Smooth muscle cell (in vitro differentiated cells): Measurements from ENCODE around the gene HEXD. TPM values are rescaled to one million over a fixed set of nuclear protein-coding genes. Genes with fewer than 3 reads are reported as not detected.

Source experiments
- DNase-seq: peaks from one replicate; lab custom pipeline; 2025; ENCODE audit not compliant: unreplicated experiment; lab: John Stamatoyannopoulos, UW
- H2AFZ ChIP-seq: fragments of 200-600 bp; sonication (generic); 2 replicates; pipeline ENCODE4 v1.6.0; 2016; ENCODE audit warnings: antibody characterized with exemption, low read depth, mild to moderate bottlenecking
- H3F3A ChIP-seq: fragments of 200-600 bp; sonication (generic); 2 replicates; pipeline ENCODE4 v1.6.0; 2017; ENCODE audit warnings: antibody characterized with exemption, low read depth
- H3K27ac ChIP-seq: fragments of 200-600 bp; sonication (generic); 2 replicates; pipeline ENCODE4 v1.5.1; 2016; ENCODE audit warnings: low read depth, mild to moderate bottlenecking
- H3K27me3 ChIP-seq: fragments of 200-600 bp; sonication (generic); 2 replicates; pipeline ENCODE4 v1.6.1; 2016; ENCODE audit warnings: low read depth, mild to moderate bottlenecking
- H3K36me3 ChIP-seq: fragments of 200-600 bp; sonication (generic); 2 replicates; pipeline ENCODE4 v1.5.1; 2016; ENCODE audit warnings: low read depth
- H3K4me1 ChIP-seq: fragments of 200-600 bp; sonication (generic); 2 replicates; pipeline ENCODE4 v1.5.1; 2016; ENCODE audit warnings: low read depth
- H3K4me2 ChIP-seq: fragments of 200-600 bp; sonication (generic); 2 replicates; pipeline ENCODE4 v1.6.0; 2016; ENCODE audit warnings: mild to moderate bottlenecking
- H3K4me3 ChIP-seq: fragments of 200-600 bp; sonication (generic); 2 replicates; pipeline ENCODE4 v1.5.1; 2016; ENCODE audit warnings: mild to moderate bottlenecking
- H3K79me2 ChIP-seq: fragments of 200-600 bp; sonication (generic); 2 replicates; pipeline ENCODE4 v1.6.0; 2016; ENCODE audit warnings: low read depth, mild to moderate bottlenecking
- H3K9ac ChIP-seq: fragments of 200-600 bp; sonication (generic); 2 replicates; pipeline ENCODE4 v1.6.0; 2016; ENCODE audit warnings: low read depth
- H3K9me3 ChIP-seq: fragments of 200-600 bp; sonication (generic); replicated peaks from 2 replicates; pipeline ENCODE4 v1.5.1; 2016; ENCODE audit warnings: low read depth
- H4K20me1 ChIP-seq: fragments of 200-600 bp; sonication (generic); 2 replicates; pipeline ENCODE4 v1.6.0; 2016; ENCODE audit warnings: low read depth
- WGBS: methylation state at CpG from one replicate; pipeline ENCODE4 v1.1.7; 2016; ENCODE audit warnings: low lambda C conversion rate; 5-methylcytosine and 5-hydroxymethylcytosine counted together
- polyA plus RNA-seq: library from polyadenylated mRNA; unstranded; fragments of >200 nt; fragmentation: Nextera tagmentation; extraction: Ambion mirVana; gene quantifications from 2 replicates; pipeline ENCODE4 v1.2.1, GENCODE V29; 2016
- small RNA-seq: library from RNA; depleted of rRNA; stranded (forward); fragments of <200 nt; gene quantifications from one replicate; pipeline ENCODE3, GENCODE V24; 2014
- total RNA-seq: library from RNA; depleted of rRNA; stranded (reverse); fragments of >200 nt; gene quantifications from 2 replicates; pipeline ENCODE4 v1.2.3, GENCODE V29; 2014
- TF ChIP-seq, protein P1 (sequence below): fragments of 200-600 bp; sonication (generic); IDR thresholded peaks from 2 replicates; pipeline ENCODE4 v1.5.1; 2017; ENCODE audit warnings: borderline replicate concordance, mild to moderate bottlenecking, antibody characterized with exemption; ENCODE audit not compliant: insufficient read depth, poor library complexity, severe bottlenecking

HEXD gene
- total and polyA plus RNA-seq, 2 experiments from 2014 or later: 1.5 to 9.2 TPM

- H3K27me3 ChIP-seq: no peaks in the 10 kb centered on the region
- H3K4me1 ChIP-seq: no peaks in the 10 kb centered on the region
- no peak overlapping the region for H3K9ac ChIP-seq
- no peak overlapping the region for H2AFZ ChIP-seq
- DNase-seq: no peak
- peaks cover 4% of the 10 kb centered on the region for H3F3A ChIP-seq
- H3K4me2 ChIP-seq: no peak overlapping the region
- TF ChIP-seq, protein P1, sequence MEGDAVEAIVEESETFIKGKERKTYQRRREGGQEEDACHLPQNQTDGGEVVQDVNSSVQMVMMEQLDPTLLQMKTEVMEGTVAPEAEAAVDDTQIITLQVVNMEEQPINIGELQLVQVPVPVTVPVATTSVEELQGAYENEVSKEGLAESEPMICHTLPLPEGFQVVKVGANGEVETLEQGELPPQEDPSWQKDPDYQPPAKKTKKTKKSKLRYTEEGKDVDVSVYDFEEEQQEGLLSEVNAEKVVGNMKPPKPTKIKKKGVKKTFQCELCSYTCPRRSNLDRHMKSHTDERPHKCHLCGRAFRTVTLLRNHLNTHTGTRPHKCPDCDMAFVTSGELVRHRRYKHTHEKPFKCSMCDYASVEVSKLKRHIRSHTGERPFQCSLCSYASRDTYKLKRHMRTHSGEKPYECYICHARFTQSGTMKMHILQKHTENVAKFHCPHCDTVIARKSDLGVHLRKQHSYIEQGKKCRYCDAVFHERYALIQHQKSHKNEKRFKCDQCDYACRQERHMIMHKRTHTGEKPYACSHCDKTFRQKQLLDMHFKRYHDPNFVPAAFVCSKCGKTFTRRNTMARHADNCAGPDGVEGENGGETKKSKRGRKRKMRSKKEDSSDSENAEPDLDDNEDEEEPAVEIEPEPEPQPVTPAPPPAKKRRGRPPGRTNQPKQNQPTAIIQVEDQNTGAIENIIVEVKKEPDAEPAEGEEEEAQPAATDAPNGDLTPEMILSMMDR: no peak
- H4K20me1 ChIP-seq: peaks cover 5% of the 10 kb centered on the region
- 96% methylated on average over 15 of the region's 15 CpGs for WGBS
- no peaks in the 10 kb centered on the region for H3K79me2 ChIP-seq
- no peak overlapping the region for H3K4me3 ChIP-seq
- no peak overlapping the region for H3K27ac ChIP-seq
- no peaks in the 10 kb centered on the region for H3K36me3 ChIP-seq
- H3K9me3 ChIP-seq: no peaks in the 10 kb centered on the region
These were observed 73.4 kb downstream of the HEXD start for GRCh38 chr17:82491533-82491932.

Small RNA genes within 50 kb of the gene (small RNA-seq; reads per million reads assigned to genes)
- not detected for gene RF00019

Other genes starting within 250 kb of the HEXD start
- gene CCDC57, start 205.5 kb upstream of the HEXD start, total RNA-seq: 11.4 and 18.3 TPM in 2 replicates
- gene CCDC57, start 205.5 kb upstream of the HEXD start, polyA plus RNA-seq: 23.1 and 34.6 TPM in 2 replicates
- gene SLC16A3, start 189.3 kb upstream of the HEXD start, total RNA-seq: 151 and 180 TPM in 2 replicates
- 83.3 and 96.1 TPM in 2 replicates for gene SLC16A3, start 189.3 kb upstream of the HEXD start, polyA plus RNA-seq
- 51.6 and 75.3 TPM in 2 replicates for gene CSNK1D, start 144.6 kb upstream of the HEXD start, total RNA-seq
- 135 and 172 TPM in 2 replicates for gene CSNK1D, start 144.6 kb upstream of the HEXD start, polyA plus RNA-seq
- gene CD7, start 100.7 kb upstream of the HEXD start, total RNA-seq: not detected in 2 replicates
- 0.18 and 0.79 TPM in 2 replicates for gene CD7, start 100.7 kb upstream of the HEXD start, polyA plus RNA-seq
- gene SECTM1, start 84.6 kb upstream of the HEXD start, total RNA-seq: not detected in 2 replicates
- 0.48 and 0.49 TPM in 2 replicates for gene SECTM1, start 84.6 kb upstream of the HEXD start, polyA plus RNA-seq
- not detected in 2 replicates for gene TEX19, start 59.1 kb upstream of the HEXD start, total RNA-seq
- gene TEX19, start 59.1 kb upstream of the HEXD start, polyA plus RNA-seq: not detected in 2 replicates
- gene UTS2R, start 46.6 kb upstream of the HEXD start, total RNA-seq: not detected in 2 replicates
- gene UTS2R, start 46.6 kb upstream of the HEXD start, polyA plus RNA-seq: 0.30 TPM in 1 of 2 replicates, not detected in the other
- 10.5 and 18.4 TPM in 2 replicates for gene OGFOD3, start 239 bp downstream of the HEXD start, total RNA-seq
- 21.0 and 30.4 TPM in 2 replicates for gene OGFOD3, start 239 bp downstream of the HEXD start, polyA plus RNA-seq
- 23.3 and 26.1 TPM in 2 replicates for gene CYBC1, start 32.4 kb downstream of the HEXD start, total RNA-seq
- 65.8 and 66.0 TPM in 2 replicates for gene CYBC1, start 32.4 kb downstream of the HEXD start, polyA plus RNA-seq
- gene NARF, start 40.4 kb downstream of the HEXD start, total RNA-seq: 52.0 and 121 TPM in 2 replicates
- gene NARF, start 40.4 kb downstream of the HEXD start, polyA plus RNA-seq: 163 and 178 TPM in 2 replicates
- 27.1 and 27.3 TPM in 2 replicates for gene FOXK2, start 101.4 kb downstream of the HEXD start, total RNA-seq
- 25.9 and 39.3 TPM in 2 replicates for gene FOXK2, start 101.4 kb downstream of the HEXD start, polyA plus RNA-seq
- gene WDR45B, start 230.1 kb downstream of the HEXD start, total RNA-seq: 76.7 and 94.6 TPM in 2 replicates
- 73.0 and 80.5 TPM in 2 replicates for gene WDR45B, start 230.1 kb downstream of the HEXD start, polyA plus RNA-seq